NT2/D1 (cell line): ENCODE data around the gene MFSD11.
"Not testable (repeated sequence)": the region's sequence is repeated elsewhere in the genome, so short reads cannot be mapped to it uniquely, and the experiment has no call there.

ENCODE experiments used
- SUZ12 ChIP-seq: IDR thresholded peaks from 2 replicates; pipeline ENCODE4 v1.6.1; 2011; ENCODE audit not compliant: insufficient read length, insufficient read depth; ENCODE audit errors: extremely low read depth
- YY1 ChIP-seq: IDR thresholded peaks from 2 replicates; pipeline ENCODE4 v1.6.1; 2011; ENCODE audit not compliant: insufficient read length, insufficient read depth
- ZNF274 ChIP-seq: IDR thresholded peaks from 2 replicates; pipeline ENCODE4 v1.6.1; 2011; ENCODE audit warnings: mild to moderate bottlenecking, low read depth, low read length

DNA sequence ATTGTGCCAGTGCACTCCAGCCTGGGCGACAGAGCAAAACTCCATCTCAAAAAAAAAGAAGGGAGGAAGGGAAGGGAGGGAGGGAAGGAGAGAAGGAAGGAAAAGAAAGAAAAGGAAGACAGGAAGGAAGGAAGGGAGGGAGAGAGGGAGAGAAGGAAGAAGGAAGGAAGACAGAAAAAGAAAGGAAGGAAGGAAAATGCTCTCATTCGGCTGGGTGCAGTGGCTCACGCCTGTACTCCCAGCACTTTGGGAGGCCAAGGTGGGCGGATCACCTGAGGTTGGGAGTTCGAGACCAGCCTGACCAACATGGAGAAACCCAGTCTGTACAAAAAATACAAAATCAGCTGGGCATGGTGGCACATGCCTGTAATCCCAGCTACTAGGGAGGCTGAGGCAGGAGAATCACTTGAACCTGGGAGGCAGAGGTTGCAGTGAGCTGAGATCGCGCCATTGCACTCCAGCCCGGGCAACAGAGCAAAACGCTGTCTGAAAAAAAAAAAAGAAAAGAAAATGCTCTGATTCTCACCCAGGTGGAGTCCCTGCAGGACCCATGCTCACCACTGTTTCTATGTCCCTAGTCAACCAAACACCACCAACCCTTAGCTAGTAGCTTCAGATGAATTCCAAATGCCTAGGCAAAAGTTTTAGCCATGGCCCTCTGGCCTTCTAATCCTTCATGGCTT is 78.1 kb downstream of the MFSD11 start:
- not testable (repeated sequence) for TF ChIP-seq YY1, ZNF274, SUZ12
